ENCODE data around the gene FOXP1. TPM values are rescaled to one million over a fixed set of nuclear protein-coding genes. Genes with fewer than 3 reads are reported as not detected.

FOXP1 gene
- total and polyA plus RNA-seq, 2 of the 13 experiments (the other 11 are each of a cell fraction or from before 2014, with no cell fraction given): 40.4 to 59.0 TPM

DNA sequence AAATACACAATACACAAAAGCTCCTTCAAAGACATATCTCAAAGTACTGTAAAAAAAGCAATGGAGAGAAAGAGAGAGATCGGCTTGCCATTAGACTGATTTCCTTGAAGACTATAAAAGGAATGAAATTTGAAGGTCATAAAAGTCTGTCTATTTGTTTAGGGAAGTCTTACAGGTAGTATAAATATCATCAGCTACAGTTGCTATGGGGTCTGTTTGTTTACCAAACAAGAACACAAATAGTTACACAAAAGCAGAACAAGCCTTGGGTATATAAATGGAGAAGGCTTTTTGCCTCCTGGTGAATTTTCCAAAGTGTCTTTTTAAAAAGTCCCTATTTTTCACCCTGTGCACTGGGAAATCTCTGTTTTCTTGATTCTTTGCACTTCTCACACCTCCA is 552.3 kb downstream of the FOXP1 start:
- CTCF ChIA-PET (ENCODE audit: low intra/inter-chr PET ratio, low total read pairs): no interaction called here
- POLR2A ChIA-PET: no interaction called here
- peak overlapping the region; percentile 28 for H3K27ac ChIP-seq (ENCODE audit: extremely low read length, insufficient read depth, low read length)

DNA sequence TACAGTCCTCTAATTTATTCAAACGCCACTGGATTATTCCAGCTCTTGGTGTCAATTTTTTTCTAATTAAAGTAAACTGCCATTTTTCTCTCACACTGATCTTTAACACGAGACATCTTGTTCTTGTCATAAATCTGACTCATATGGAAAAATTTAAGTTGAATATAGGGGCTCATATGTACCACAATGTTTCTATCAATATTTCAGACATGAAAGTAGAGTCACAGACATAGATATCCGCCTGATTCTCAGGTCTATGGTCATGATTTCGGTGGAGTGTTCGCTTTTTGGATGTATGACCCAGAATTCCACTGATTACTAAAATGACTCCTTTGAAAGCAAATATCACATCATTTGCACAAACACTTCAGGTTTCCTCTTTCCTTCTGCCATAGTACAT is 552.8 kb downstream of the FOXP1 start:
- DNase-seq (ENCODE audit: low spot score): no peak
- intact Hi-C loops (cut with micrococcal nuclease; ENCODE audit: unreplicated experiment): no loop called here
- no peak for FAIRE-seq
- in situ Hi-C loops (cut with HindIII; ENCODE audit: extremely low pct_ligation_motif_present, low pct_unique_long_range_greater_than_20kb): no loop called here
- H3K79me2 ChIP-seq (ENCODE audit: insufficient read depth, low read length): peaks cover 28% of the 10 kb centered on the region
- H3K36me3 ChIP-seq (replicated peaks in 1 of 2; ENCODE audit: control insufficient read depth in 1 of 2, insufficient read depth in 2 of 2, low read length in 2 of 2): peaks cover 10 to 41% of the 10 kb centered on the region in 2 experiments
- TF ChIP-seq ZNF143 (CRISPR knock-in tag; IDR thresholded peaks at IDR 0.05) (no peak), BRCA1 (CRISPR knock-in tag; IDR thresholded peaks at IDR 0.05) (no peak), ZNF34 (CRISPR knock-in tag; IDR thresholded peaks at IDR 0.05; ENCODE audit: borderline replicate concordance) (no peak)
- H3K4me2 ChIP-seq (ENCODE audit: low read depth, low read length): no peak overlapping the region
- no peak overlapping the region for H2AFZ ChIP-seq (ENCODE audit: low read length)
- H3K4me3 ChIP-seq (replicated peaks in 1 of 3; ENCODE audit: insufficient read depth in 1 of 3, low read depth in 2 of 3, low read length in 3 of 3): no peak overlapping the region
- WGBS (ENCODE audit: low lambda C conversion rate): 97% methylated on average over 5 of the region's 5 CpGs
- ChIA-PET CTCF (ENCODE audit: low intra/inter-chr PET ratio, low total read pairs) (no interaction called here), POLR2A (no interaction called here)
- H4K20me1 ChIP-seq (ENCODE audit: insufficient read depth, low read length): 0 out of 2 replicates have a peak, but pooled peaks cover 10% of the 10 kb centered on the region
- no peak overlapping the region for H3K27ac ChIP-seq (ENCODE audit: extremely low read length, insufficient read depth, low read length)
- no peaks in the 10 kb centered on the region for H3K9me3 ChIP-seq (ENCODE audit: low read length)
- ATAC-seq: no peak
- H3K27me3 ChIP-seq (ENCODE audit: control insufficient read depth in 1 of 2, insufficient read depth in 2 of 2, low read length in 2 of 2): no peaks in the 10 kb centered on the region
- TSS peak; percentile 13 for BruUV-seq (replicated peaks)
- peaks cover 43% of the 10 kb centered on the region for H3K4me1 ChIP-seq (ENCODE audit: insufficient read depth, low read length)
- H3K9ac ChIP-seq (ENCODE audit: insufficient read depth, low read depth, low read length): no peak overlapping the region

More for the DNA sequence above, 552.3 kb downstream of the FOXP1 start:
- BruUV-seq (replicated peaks): no TSS peak
- Histone ChIP-seq H3K9ac (ENCODE audit: insufficient read depth, low read depth, low read length) (no peak overlapping the region), H3K4me3 (replicated peaks in 1 of 3; ENCODE audit: insufficient read depth in 1 of 3, low read depth in 2 of 3, low read length in 3 of 3) (no peak overlapping the region), H3K4me1 (ENCODE audit: insufficient read depth, low read length) (peaks cover 43% of the 10 kb centered on the region), H3K79me2 (ENCODE audit: insufficient read depth, low read length) (peaks cover 28% of the 10 kb centered on the region), H3K27me3 (ENCODE audit: control insufficient read depth in 1 of 2, insufficient read depth in 2 of 2, low read length in 2 of 2) (no peaks in the 10 kb centered on the region), H2AFZ (ENCODE audit: low read length) (no peak overlapping the region), H4K20me1 (ENCODE audit: insufficient read depth, low read length) (0 out of 2 replicates have a peak, but pooled peaks cover 10% of the 10 kb centered on the region), H3K36me3 (replicated peaks in 1 of 2; ENCODE audit: control insufficient read depth in 1 of 2, insufficient read depth in 2 of 2, low read length in 2 of 2) (peaks cover 11 to 45% of the 10 kb centered on the region in 2 experiments), H3K9me3 (ENCODE audit: low read length) (no peaks in the 10 kb centered on the region), H3K4me2 (ENCODE audit: low read depth, low read length) (no peak overlapping the region)
- no peak for DNase-seq (ENCODE audit: low spot score)
- in situ Hi-C loops (cut with HindIII; ENCODE audit: extremely low pct_ligation_motif_present, low pct_unique_long_range_greater_than_20kb) (no loop called here), intact Hi-C loops (cut with micrococcal nuclease; ENCODE audit: unreplicated experiment) (no loop called here)
- no peak for ATAC-seq
- TF ChIP-seq NFIC (IDR thresholded peaks at IDR 0.05; ENCODE audit: low read length) (no peak), ZSCAN9 (CRISPR knock-in tag; IDR thresholded peaks at IDR 0.05; ENCODE audit: borderline replicate concordance) (no peak), ZFP62 (CRISPR knock-in tag; IDR thresholded peaks at IDR 0.05) (no peak), PAX8 (CRISPR knock-in tag; IDR thresholded peaks at IDR 0.05; ENCODE audit: borderline replicate concordance) (no peak), ZNF138 (CRISPR knock-in tag; IDR thresholded peaks at IDR 0.05; ENCODE audit: low read depth) (no peak)
- 97% methylated on average over 1 of the region's 1 CpG for WGBS (ENCODE audit: low lambda C conversion rate)
- no peak for FAIRE-seq
